DMS153 (cell line): Measurements from ENCODE around the gene ARL15.

Experiments used
- DNase-seq: peaks from one replicate; lab custom pipeline; 2025; lab: John Stamatoyannopoulos, UW

Gene ARL15

DNA sequence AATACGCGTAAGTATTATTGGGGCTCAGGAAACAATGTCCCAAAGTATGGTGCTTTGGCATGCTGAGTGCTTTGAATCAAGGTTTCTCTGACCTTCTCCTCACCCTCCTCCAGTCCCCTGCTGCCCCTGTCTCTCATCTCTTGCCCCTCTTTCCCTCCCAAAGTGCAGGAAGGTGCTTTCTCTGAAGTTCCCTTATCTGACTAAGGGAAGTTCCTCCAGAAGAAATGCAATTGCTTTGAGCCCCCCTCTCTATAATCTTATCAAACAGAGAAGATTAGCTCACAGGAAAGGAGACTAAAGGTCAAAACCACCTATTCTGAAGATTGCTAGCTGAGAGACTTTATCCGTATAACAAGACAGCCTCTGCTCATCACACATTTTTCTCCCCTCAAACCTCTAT lies 288.1 kb downstream of the ARL15 start:
- no peak for DNase-seq

DNA sequence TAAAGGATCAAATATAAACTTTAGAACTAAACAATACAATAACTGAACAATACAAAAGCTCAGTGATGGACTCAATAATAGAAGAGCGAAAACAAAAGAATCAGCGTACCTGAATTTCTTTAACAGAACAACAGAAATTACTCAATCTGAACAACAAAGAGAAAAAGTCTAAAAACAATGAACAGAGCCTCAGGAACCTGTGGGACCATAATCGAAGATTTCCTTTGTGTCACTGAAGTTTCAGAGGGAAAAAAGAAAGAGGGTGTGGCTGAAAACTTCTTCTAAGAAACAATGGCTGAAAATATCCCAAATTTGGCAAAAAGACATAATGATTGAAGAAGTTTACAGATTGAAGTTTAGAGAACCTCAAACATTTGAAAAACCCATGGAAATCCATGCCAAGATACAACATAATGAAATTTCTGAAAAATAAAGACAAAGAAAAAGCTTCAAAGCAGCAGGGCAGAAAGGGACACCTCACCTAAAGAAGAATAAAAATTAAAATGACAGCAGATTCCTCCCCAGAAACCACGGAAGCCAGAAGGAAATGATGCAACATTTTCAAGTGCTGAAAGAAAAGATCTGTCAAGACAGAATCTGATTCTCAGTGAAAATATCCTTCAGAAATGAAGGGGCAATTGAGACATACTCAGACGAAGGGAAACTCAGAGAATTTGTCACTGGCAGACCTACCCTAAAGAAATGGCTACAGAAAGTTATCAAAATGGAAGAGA lies 288.8 kb downstream of the ARL15 start:
- DNase-seq, result no peak

DNA sequence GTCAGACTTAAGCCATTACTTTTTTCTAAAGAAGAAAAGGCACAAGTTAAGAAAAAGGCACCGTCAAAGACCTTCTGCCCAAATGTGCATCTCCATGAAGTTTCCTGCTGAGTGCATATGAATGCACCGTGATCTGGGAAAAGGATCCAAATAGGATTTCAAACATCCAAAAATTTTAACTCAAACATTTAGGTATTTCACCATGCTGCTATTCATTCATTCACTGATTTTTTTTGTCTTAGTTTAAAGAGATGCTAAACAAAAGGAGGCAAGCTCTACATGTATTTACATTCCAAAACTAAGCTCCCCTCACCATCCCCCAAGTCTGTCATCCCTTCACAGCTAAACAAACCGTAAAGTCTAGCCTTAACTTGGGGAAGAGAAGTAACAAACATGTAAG lies 291.9 kb downstream of the ARL15 start:
- no peak for DNase-seq

DNA sequence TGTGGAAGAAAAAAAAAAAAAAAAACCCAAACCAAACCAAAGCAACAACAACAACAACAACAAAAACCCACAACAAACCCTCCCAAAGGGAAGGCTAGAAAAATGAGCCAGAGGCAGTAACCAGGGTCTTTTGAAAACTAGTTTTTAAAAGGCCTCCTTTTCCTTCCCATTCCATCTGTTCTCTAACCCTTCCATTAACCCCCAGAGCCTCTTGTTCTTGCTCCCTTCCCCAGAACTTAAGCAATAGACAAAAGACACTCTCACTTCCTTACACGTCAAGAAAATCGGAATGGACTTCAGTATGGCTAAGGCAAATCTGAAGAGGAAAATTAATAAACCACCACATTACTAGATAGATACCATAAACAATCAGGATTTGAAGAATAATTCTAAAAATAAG lies 292.8 kb downstream of the ARL15 start:
- DNase-seq, result no peak

DNA sequence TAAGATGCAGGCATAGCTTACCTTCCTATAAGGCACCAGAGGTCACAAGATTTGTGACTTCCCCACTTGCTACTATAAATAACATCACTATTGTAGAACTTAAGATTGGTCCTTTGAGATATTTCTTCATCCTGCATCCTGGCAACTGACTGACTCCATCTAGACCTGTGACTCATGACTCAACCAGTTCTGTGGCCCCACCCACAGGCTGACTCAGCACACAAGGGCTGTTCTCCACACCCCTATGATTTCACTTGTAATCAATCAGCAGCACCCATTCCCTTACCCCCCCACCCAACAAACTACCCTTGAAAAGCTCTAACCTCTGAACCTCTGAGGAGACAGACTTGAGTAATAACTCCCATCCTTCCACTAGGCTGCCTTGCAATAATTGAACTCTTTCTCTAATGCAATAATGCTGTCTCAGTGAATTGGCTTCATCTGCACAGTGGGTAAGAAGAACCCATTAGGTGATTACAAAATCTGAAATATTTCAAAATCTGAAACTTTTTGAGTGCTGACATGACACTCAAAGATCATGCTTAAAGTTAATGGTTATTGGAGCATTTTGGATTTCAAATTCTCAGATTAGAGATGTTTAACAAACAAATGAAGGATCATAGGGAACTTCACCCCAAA lies 296.7 kb downstream of the ARL15 start:
- DNase-seq, result no peak

DNA sequence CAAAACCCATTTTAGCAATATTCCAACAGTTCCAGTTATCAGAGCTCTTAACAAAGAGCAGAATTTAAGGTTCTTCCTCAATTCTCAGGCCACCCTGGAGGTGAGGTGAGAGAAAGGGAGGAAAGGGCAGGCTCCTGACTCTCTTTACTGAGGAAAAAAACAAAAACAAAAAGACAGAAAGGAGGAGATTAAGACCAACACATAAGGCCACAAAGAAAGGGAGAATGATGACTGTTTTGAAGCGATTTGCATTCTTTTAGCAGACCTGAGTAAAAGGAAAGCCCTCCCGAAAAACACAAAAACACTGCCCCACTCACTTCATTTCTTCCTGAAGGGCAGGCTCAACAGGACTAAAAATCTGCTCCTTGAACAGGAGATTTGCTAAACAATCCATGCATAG lies 300.5 kb downstream of the ARL15 start:
- DNase-seq, result no peak

DNA sequence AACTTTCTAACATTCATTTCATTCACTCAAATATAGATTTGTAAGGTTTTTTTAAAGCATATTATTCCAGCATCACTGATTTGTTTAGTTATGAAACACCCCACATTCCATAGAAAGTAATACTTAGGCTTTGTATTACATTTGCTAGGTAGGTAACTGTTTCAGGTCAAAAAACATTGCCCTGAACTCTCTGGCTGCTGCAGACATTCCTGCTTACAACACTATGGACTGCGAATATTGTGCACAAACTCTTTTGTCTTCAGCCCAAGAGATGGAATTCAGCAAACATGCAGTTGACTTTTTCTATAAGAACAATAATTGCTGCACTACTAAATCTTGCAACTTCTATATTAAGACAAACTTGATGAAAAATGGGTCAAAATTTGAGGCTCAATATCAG lies 301.0 kb downstream of the ARL15 start:
- DNase-seq, result no peak

DNA sequence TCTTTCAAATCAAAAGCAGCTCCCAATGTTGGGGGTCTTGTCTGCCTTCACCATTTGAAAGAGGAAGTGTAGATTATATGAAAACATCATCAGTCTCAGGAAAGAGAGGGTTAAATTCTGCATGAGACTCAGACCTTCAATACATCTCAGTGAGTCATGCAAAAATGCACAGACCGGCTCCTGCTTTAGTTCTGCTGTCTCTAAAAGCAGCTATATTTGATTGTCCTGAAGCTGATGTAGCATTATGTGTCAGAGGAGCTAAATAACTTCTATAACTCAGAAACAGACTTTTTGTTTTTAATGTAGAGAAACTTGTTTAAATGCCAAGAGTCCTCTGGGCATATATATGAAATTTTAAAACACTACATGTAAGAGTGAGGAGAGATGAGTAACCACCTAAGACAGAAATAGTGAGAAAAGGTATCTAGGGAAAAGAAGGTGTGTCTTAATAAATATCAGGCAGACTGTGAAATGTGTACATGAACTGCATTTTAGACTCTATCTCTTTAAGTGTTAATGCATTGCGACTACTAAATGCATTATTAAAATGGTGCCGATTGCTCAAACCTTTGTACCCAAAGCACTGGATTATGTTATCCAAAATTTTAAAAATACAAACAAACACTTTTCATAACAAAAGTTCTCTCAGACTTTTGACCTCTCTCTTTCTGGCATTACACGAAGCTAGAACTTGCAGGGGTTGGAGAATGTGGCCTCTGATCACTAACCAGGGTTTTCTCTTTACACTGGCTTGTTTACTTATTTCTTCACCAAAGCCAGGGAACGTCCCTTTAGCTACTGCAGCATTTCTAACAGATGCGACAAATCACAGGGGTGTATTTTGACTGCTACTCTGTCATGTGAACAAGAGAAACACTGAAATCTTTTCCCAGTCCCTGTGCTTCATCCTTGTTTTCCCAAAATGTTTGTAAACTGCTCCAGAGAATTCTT lies 302.3 kb downstream of the ARL15 start:
- no peak for DNase-seq

DNA sequence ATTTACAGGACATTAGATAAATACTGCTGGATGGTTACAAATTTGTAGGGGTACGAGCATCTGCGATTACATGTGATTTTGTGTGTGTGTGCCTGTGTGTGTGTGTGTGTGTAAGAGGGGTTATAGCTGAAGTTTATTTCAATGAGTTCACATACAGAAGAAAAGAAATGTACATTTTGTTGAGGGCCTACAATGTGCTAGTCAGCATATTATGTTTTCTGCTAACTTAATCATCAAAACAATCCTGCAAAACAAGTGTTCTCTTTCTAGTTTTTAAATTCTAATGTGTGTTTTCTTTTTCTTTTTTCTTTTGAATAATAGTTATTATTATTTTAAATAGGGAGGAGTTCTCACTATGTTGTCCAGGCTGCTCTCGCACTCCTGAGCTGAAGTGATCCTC lies 305.7 kb downstream of the ARL15 start:
- no peak for DNase-seq

DNA sequence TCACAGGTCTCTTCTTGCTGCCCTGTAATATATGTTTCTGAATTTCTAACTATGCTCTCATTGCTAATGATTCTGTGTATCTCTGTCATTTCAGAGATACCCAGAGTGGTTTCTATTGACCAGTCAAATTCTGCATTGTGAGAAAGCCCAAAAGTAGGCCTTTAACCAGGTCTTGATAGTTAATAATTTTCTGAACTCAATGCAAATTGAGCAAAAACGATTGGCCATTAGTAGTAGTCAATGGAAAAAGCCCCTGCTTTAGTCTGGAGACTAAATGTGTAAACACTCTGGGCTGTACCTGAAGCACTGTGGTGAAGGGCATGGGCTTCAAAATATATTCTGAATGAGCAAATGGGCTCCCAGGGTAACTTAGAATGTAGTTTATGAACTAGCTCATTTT lies 307.6 kb downstream of the ARL15 start:
- no peak for DNase-seq

DNA sequence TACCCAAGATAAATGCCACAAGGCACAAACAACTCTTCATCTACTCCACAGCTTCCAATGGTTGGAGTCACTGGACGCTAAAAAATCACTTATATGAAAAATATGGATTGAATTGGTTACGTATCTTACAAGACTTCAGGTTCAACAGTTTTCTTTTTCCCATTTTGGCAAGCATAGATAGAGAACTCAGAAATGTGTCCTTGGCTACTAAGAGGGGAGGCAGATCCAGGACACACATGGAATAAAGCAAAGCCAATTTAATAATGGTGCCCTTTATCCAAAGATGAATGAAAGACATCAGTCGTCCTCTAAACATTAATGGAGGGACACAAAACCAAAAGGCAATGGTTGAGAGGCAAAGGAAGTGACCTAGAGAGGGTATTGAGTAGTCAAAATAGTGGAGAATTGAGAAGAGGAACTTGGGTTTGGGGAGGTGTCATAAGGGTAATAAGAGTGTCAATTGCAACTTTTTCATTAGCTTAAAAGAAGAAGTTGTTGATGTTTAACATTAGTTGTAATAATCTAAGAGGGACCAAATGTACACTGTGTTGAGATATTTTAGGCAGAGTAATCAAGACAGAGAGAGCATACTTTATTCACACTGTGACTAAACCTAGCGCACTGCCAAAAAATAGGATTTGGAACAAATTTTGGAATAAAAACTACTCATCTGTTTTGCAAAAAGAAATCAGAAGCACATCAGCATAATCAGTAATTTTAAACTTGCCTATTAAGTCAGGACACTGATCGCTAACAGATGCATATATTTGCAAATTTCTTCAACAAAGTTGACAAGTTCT lies 308.2 kb downstream of the ARL15 start:
- DNase-seq, result no peak

DNA sequence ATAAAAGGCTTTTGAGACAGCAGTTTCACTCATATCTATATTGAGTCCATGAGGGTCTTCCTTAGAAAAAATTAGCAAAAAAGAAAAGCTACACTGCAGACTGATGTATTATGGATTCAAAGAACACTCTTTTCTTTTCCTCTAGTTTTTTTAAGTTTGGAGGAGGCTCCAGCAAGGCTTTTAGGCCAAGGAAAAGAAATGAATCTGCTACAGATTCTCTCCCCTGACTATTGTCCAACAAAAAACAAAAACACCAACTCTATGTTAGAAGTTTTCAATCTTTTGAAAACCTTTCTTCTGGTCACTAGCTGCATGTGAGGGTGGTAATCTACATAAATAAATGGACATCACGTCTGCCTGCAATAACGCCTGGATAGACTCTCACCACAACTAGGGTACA lies 310.4 kb downstream of the ARL15 start:
- no peak for DNase-seq

DNA sequence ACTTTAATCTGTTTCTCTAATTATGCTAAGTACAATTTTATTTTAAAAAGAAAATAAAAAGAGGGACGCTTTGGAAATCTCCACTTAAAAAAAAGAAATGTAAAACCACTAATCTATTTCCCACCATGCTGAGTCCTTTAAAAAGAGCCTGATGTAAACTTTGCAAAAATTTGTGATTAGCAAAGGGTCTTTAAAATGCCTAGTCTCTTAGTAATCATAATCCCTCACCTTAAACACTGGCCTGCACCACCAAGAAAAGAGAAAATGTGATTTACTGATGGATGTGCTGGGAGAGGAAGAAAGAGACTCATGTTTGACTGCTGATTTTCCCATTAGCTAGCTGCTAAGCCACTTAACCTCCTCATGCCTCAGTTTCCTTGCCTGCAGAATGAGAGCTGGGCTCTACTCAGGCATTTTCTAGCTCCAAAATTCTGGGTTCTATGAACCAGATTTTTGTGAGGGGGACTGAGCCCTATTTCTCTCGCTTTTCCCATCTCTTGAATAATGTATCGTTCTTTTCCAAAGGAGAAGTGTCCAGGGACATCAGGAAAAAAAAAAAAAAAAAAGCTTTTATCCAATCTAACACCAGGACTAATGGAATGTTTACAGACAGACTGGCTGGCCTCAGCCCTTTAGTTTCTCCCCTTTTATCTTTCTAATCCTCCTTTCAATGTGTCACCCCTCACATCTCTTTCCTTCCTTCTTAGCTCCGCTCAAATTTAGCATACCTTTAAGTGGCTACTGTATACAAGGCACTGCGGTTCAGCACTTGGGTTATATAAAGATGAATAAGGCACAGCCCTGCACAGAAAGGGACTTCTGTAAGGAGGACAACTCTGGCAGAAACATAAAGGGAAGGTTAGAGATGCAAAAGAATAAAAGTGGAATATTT lies 312.4 kb downstream of the ARL15 start:
- no peak for DNase-seq

DNA sequence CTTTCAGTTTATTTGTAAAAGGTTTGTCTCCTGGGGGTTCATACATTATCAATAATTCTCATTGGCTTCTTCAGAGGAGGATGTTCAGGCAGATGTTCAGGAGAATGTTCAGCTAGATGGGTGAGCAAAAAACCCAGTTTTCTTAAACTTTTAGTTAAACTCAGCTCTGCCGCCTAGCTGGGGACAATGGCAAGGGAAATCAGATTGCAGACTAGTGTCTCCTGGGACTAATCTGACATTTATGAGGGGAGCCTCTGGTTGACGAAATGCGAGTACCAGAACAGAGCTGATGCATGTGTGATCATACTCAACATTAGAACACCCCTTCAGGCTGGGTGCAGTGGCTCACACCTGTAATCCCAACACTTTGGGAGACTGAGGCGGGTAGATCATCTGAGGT lies 314.4 kb downstream of the ARL15 start:
- DNase-seq, result no peak

DNA sequence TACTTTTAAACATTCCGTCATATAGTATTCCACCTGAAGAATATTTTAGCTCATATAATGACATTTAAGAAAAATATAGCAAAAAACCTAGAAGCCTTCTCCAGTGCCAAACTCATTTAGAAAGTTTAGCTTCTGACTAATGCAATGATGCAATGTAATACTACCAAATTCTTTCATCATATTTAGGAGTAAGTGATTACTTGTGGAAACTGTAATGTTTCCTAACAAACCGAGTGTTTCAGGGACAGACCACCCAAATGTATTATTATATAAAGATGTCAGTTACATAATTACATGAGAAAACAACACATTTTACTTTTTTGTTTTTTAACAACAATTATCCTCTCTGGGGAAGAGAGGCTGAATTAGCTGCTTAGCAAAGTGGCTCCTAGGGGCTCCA lies 316.2 kb downstream of the ARL15 start:
- DNase-seq, result no peak

DNA sequence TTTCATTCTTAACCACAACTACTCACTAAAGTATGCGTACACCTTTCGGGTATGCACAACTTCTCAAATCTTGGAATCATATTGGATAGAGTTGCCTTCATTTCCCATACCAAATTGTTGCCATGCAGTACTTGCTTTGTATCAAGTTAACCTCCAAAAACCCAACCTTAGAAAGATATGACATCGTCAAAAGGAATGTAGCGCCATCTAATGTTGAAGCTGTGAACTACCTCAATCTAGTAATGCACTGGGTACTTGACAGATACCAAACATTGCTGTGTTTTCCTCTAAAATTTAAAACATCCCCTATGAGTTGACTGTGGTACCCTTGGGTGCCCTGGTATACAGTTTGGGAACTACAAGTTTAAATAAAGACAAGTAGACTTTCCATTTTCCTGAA lies 318.4 kb downstream of the ARL15 start:
- DNase-seq, result no peak

DNA sequence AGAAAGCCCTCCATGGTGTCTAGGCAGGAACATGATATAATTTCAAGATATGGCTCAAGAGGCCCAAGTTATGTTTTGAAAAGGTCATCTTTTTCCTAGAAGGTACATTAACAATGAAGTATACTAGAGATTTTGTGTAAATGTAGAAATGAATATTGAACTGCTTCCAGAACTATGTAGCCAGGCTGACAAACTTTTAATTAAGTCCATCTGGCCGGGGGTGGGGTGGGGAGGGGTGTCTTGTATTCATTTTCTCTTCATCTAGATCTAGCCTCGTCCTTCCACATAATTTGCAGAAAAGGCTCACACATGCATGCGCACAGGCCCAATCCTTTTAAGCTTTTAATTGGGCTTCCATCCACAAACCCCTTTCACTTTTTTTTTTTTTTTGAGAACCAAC lies 323.3 kb downstream of the ARL15 start:
- no peak for DNase-seq

DNA sequence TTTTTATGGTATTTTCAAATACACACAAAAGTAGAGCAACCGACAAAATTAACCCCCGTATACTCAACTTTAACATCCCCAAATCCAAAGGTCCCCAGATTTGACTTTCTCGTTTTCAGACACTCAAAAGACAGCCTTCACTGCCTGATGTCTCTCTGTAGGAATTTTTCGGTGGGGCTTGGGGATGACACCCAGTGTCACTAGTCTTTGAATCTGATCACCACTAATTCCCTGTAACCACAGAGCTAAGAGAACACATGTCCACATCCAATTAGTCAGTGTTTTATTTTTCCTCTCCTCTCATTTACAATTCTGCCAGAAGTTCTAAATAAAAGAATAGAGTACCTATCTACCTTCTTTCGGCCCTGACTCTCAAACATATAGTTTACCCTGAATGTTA lies 324.6 kb downstream of the ARL15 start:
- DNase-seq, result no peak

DNA sequence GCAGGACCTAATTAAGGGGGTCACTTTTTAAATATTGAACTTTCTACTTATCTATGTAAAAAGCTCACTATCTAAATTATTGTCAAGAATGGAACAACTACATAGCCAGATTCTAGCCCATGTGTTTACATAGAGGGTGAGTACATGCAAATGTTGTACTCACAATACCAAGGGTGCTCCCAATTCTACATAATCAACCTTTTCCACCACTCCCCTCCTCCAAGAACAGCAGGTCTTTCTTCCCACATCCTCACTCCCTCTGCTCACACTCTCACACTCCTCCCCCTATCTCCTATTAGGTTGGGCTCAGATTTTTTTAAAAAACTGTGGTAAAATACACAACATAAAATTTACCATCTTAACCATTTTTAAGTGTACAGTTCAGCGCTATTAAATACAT lies 325.4 kb downstream of the ARL15 start:
- no peak for DNase-seq

DNA sequence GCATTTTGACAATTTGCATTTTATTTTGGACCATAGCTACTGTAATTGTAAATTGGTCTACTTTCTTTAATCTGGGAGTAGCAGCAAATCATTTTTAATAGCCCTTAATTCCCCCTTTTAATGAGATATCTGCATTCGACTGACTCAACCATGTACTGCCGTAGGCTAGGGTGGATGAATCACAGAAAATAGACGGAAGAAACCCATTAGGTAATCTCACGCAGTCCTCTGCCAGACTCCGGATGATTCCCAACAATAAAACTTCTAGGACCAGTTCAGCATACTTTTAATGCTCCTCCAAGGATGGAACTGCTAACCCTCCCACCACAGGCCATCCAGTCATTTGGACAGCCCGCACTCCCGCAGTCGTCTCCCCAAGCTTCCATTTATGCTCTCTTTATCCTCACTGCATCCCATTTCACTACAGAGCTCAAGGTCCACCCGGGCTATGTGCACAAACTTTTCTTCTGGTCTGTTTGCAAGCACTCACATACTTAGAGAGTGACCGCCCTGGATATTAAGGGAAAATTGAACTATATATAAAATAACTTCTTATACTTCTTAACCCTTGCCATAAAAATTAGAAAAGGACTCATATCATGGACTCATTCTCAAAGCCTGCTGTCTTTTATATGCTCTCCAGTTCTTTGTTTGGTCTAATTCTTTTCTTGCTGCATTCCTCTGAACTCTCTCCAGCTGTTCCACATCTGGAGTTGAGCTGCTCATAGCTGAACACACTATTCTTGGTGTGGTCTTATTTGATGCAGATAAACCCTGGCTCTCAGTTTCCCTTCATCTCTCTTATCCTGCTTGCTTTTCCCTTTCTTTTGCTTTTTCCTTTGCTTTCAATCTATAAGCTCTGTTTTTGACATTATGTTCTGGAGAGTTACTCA lies 326.6 kb downstream of the ARL15 start:
- DNase-seq, result no peak
